SK-N-SH treated with all-trans-retinoic acid at 6 μM for 48 hours (cell line): ENCODE data around the gene HLTF.

Experiments
- ATAC-seq: fragments of 200-7000 bp; cut with Tn5 transposase; 3 replicates; pipeline ENCODE4 v1.9.1; 2020; ENCODE audit warnings: mild to moderate bottlenecking, moderate library complexity
- ARNTL ChIP-seq: fragments of 450-650 bp; formaldehyde crosslinking; IDR thresholded peaks from 2 replicates; pipeline ENCODE4 v1.5.0; 2020; ENCODE audit warnings: low read depth, mild to moderate bottlenecking, moderate library complexity, borderline replicate concordance
- ESRRG ChIP-seq: fragments of 250-450 bp; sonication (Bioruptor Pico); IDR thresholded peaks from 2 replicates; pipeline ENCODE4 v1.6.1; 2021; ENCODE audit warnings: mild to moderate bottlenecking
- GLIS3 ChIP-seq: fragments of 250-450 bp; sonication (Bioruptor Pico); IDR thresholded peaks from 2 replicates; pipeline ENCODE4 v1.5.0; 2020; ENCODE audit warnings: mild to moderate bottlenecking, moderate library complexity
- ISL1 ChIP-seq: fragments of 250-450 bp; sonication (Bioruptor Pico); IDR thresholded peaks from 2 replicates; pipeline ENCODE4 v2.1.2; 2022; ENCODE audit warnings: mild to moderate bottlenecking, moderate library complexity
- OSR1 ChIP-seq: fragments of 250-450 bp; sonication (Bioruptor Pico); IDR thresholded peaks from 2 replicates; pipeline ENCODE4 v1.8.0; 2022; ENCODE audit warnings: moderate library complexity, mild to moderate bottlenecking, inconsistent platforms
- PATZ1 ChIP-seq: fragments of 250-450 bp; sonication (Bioruptor Pico); IDR thresholded peaks from 2 replicates; pipeline ENCODE4 v1.8.0; 2020; ENCODE audit warnings: mild to moderate bottlenecking, moderate library complexity, borderline replicate concordance
- POU6F1 ChIP-seq: fragments of 250-450 bp; sonication (Bioruptor Pico); IDR thresholded peaks from 2 replicates; pipeline ENCODE4 v1.8.0; 2021; ENCODE audit warnings: low read depth, mild to moderate bottlenecking, moderate library complexity, borderline replicate concordance
- PPARA ChIP-seq: fragments of 250-450 bp; sonication (Bioruptor Pico); IDR thresholded peaks from 2 replicates; pipeline ENCODE4 v1.5.0; 2020; ENCODE audit warnings: mild to moderate bottlenecking, borderline replicate concordance
- RARB ChIP-seq: fragments of 250-450 bp; sonication (Bioruptor Pico); IDR thresholded peaks from 2 replicates; pipeline ENCODE4 v1.8.0; 2021; ENCODE audit warnings: mild to moderate bottlenecking, moderate library complexity
- SNAI2 ChIP-seq: fragments of 250-450 bp; sonication (Bioruptor Pico); IDR thresholded peaks from 2 replicates; pipeline ENCODE4 v1.5.0; 2020; ENCODE audit warnings: mild to moderate bottlenecking, moderate library complexity
- TCF4 ChIP-seq: fragments of 250-450 bp; sonication (Bioruptor Pico); IDR thresholded peaks from 2 replicates; pipeline ENCODE4 v1.8.0; 2021; ENCODE audit warnings: mild to moderate bottlenecking, moderate library complexity, borderline replicate concordance
- TOX ChIP-seq: fragments of 250-450 bp; sonication (Bioruptor Pico); IDR thresholded peaks from 2 replicates; pipeline ENCODE4 v1.8.0; 2021; ENCODE audit warnings: mild to moderate bottlenecking, moderate library complexity, borderline replicate concordance
- TSHZ2 ChIP-seq: fragments of 250-450 bp; sonication (Bioruptor Pico); IDR thresholded peaks from 2 replicates; pipeline ENCODE4 v1.5.0; 2020; ENCODE audit warnings: mild to moderate bottlenecking, moderate library complexity
- ZC3H10 ChIP-seq: fragments of 250-450 bp; sonication (Bioruptor Pico); IDR thresholded peaks from 2 replicates; pipeline ENCODE4 v1.5.1; 2021; ENCODE audit warnings: mild to moderate bottlenecking, moderate library complexity
- ZFP3 ChIP-seq: fragments of 250-450 bp; sonication (Bioruptor Pico); IDR thresholded peaks from 2 replicates; pipeline ENCODE4 v1.5.0; 2020; ENCODE audit warnings: mild to moderate bottlenecking, moderate library complexity
- ZFP30 ChIP-seq: fragments of 450-650 bp; formaldehyde crosslinking; IDR thresholded peaks from 2 replicates; pipeline ENCODE4 v1.5.0; 2022; ENCODE audit warnings: mild to moderate bottlenecking, moderate library complexity
- TF ChIP-seq, protein P1 (sequence below): fragments of 250-450 bp; sonication (Bioruptor Pico); IDR thresholded peaks from 2 replicates; pipeline ENCODE4 v1.5.1; 2020; ENCODE audit warnings: low read depth, mild to moderate bottlenecking, moderate library complexity
- TF ChIP-seq, protein P2 (sequence below): fragments of 250-450 bp; sonication (Bioruptor Pico); IDR thresholded peaks from 2 replicates; pipeline ENCODE4 v1.5.1; 2021; ENCODE audit warnings: mild to moderate bottlenecking, moderate library complexity

The HLTF gene

GRCh38 chr3:149023951-149024350, 62.4 kb downstream of the HLTF start:
- TF ChIP-seq POU6F1 (CRISPR knock-in tag) (no peak), TSHZ2 (CRISPR knock-in tag) (no peak), ZFP3 (CRISPR knock-in tag) (no peak), ISL1 (CRISPR knock-in tag) (no peak), GLIS3 (CRISPR knock-in tag) (no peak), TCF4 (CRISPR knock-in tag) (no peak), ZFP30 (CRISPR knock-in tag) (no peak), ARNTL (CRISPR knock-in tag) (no peak), ZC3H10 (no peak), RARB (CRISPR knock-in tag) (no peak), ESRRG (CRISPR knock-in tag) (no peak), PATZ1 (CRISPR knock-in tag) (no peak), TOX (CRISPR knock-in tag) (no peak)
- no peak for ATAC-seq

- no peak for TF ChIP-seq RARB (CRISPR knock-in tag)
- no peak for TF ChIP-seq ZFP3 (CRISPR knock-in tag)
- TF ChIP-seq ISL1 (CRISPR knock-in tag), result no peak
- TF ChIP-seq TCF4 (CRISPR knock-in tag), result no peak
- TF ChIP-seq, protein P1, sequence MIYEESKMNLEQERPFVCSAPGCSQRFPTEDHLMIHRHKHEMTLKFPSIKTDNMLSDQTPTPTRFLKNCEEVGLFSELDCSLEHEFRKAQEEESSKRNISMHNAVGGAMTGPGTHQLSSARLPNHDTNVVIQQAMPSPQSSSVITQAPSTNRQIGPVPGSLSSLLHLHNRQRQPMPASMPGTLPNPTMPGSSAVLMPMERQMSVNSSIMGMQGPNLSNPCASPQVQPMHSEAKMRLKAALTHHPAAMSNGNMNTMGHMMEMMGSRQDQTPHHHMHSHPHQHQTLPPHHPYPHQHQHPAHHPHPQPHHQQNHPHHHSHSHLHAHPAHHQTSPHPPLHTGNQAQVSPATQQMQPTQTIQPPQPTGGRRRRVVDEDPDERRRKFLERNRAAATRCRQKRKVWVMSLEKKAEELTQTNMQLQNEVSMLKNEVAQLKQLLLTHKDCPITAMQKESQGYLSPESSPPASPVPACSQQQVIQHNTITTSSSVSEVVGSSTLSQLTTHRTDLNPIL, result no peak
- no peak for TF ChIP-seq GLIS3 (CRISPR knock-in tag)
- no peak for TF ChIP-seq PPARA (CRISPR knock-in tag)
- no peak for TF ChIP-seq ESRRG (CRISPR knock-in tag)
- no peak for TF ChIP-seq POU6F1 (CRISPR knock-in tag)
- no peak for TF ChIP-seq PATZ1 (CRISPR knock-in tag)
- no peak for TF ChIP-seq SNAI2
- TF ChIP-seq TOX (CRISPR knock-in tag), result no peak
- no peak for TF ChIP-seq TSHZ2 (CRISPR knock-in tag)
- TF ChIP-seq, protein P2, sequence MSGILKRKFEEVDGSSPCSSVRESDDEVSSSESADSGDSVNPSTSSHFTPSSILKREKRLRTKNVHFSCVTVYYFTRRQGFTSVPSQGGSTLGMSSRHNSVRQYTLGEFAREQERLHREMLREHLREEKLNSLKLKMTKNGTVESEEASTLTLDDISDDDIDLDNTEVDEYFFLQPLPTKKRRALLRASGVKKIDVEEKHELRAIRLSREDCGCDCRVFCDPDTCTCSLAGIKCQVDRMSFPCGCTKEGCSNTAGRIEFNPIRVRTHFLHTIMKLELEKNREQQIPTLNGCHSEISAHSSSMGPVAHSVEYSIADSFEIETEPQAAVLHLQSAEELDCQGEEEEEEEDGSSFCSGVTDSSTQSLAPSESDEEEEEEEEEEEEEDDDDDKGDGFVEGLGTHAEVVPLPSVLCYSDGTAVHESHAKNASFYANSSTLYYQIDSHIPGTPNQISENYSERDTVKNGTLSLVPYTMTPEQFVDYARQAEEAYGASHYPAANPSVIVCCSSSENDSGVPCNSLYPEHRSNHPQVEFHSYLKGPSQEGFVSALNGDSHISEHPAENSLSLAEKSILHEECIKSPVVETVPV, result no peak
- TF ChIP-seq OSR1, result no peak
- ATAC-seq, result no peak
Measured at GRCh38 chr3:149021830-149022229, 64.5 kb downstream of the HLTF start.
